AG04449 (cell line): ENCODE measurements around the gene PRDM7.

Experiments used
- CTCF ChIA-PET: fragments of 350-600 bp; formaldehyde crosslinking; extraction: SDS; loops from one replicate; lab custom pipeline; 2021; ENCODE audit warnings: antibody characterized with exemption; lab: Yijun Ruan, JAX
- POLR2A ChIA-PET: fragments of 400-600, 350-600 bp; formaldehyde crosslinking; extraction: SDS; loops from one replicate; lab custom pipeline; 2020; ENCODE audit warnings: antibody characterized with exemption, inconsistent platforms; lab: Yijun Ruan, JAX
- DNase-seq: peaks from one replicate; pipeline ENCODE4 v3.0.0-alpha.2; 2010; ENCODE audit warnings: low read depth, low spot score
- H3K4me3 ChIP-seq: 2 replicates; pipeline ENCODE4 v1.5.1; 2011; ENCODE audit warnings: low read depth, mild to moderate bottlenecking, control low read depth, low read length
- CTCF ChIP-seq: IDR thresholded peaks from one replicate; pipeline ENCODE4 v1.5.1; 2011; ENCODE audit warnings: mild to moderate bottlenecking, moderate library complexity, low read length, control low read depth, inconsistent platforms; ENCODE audit not compliant: insufficient read depth; ENCODE audit errors: missing control alignments

Gene PRDM7

DNA sequence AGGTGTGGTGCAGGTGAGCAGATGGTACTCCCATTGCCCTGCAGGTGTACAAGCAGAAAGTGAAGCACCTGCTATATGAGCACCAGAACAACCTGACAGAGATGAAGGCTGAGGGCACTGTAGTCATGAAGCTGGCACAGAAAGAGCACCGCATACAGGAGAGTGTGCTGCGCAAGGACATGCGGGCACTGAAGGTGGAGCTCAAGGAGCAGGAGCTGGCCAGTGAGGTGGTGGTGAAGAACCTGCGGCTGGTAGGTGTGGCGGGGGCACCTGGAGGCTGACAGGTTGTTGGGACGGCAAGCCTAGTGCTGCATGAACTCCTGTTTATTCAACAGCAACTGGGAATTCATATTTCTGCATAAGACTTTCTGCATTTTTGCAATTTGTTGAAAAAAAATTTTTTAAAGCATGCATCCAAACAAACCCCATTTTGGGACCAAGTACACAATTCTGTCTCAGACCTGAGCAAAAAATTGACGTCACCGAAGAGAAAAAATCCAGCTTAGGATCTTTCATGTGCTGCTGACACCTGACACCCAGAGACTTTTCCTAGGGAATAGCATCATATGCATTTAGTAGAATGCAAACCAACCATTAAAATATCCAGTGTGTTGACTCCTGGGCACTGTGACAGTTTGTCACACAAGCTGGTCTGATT is 44.3 kb downstream of the PRDM7 start:
- no peak for DNase-seq
- ChIA-PET POLR2A (no interaction called here), CTCF (interaction anchor here (1.2 kb wide), 1 partner anchor 25 kb away, joined by 3 read pairs; no protein-coding TSS in a partner anchor)
- H3K4me3 ChIP-seq = no peak overlapping the region
- TF ChIP-seq CTCF = no peak

DNA sequence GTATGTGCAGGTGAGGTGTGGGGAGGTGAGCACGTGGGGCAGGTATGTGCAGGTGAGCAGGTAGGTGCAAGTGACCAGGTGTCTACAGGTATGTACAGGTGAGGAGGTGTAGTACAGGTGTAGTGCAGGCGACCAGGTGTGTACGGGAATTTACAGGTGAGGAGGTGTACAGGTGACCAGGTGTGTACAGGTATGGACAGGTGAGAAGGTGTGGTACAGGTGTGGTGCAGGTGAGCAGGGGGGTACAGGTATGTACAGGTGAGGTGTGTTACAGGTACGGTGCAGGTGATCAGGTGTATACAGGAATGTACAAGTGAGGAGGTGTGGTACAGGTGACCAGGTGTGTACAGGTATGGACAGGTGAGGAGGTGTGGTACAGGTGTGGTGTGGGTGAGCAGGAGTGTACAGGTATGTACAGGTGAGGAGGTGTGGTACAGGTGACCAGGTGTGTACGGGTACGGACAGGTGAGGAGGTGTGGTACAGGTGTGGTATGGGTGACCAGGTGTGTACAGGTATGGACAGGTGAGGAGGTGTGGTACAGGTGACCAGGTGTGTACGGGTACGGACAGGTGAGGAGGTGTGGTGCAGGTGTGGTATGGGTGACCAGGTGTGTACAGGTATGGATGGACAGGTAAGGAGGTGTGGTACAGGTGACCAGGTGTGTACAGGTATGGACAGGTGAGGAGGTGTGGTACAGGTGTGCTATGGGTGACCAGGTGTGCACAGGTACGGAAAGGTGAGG is 45.0 kb downstream of the PRDM7 start:
- no peak for DNase-seq
- no peak for TF ChIP-seq CTCF
- CTCF ChIA-PET = interaction anchor here (2.0 kb wide), 1 partner anchor 11 kb away, joined by 11 read pairs; no protein-coding TSS in a partner anchor
- H3K4me3 ChIP-seq = no peak overlapping the region
- POLR2A ChIA-PET = no interaction called here

DNA sequence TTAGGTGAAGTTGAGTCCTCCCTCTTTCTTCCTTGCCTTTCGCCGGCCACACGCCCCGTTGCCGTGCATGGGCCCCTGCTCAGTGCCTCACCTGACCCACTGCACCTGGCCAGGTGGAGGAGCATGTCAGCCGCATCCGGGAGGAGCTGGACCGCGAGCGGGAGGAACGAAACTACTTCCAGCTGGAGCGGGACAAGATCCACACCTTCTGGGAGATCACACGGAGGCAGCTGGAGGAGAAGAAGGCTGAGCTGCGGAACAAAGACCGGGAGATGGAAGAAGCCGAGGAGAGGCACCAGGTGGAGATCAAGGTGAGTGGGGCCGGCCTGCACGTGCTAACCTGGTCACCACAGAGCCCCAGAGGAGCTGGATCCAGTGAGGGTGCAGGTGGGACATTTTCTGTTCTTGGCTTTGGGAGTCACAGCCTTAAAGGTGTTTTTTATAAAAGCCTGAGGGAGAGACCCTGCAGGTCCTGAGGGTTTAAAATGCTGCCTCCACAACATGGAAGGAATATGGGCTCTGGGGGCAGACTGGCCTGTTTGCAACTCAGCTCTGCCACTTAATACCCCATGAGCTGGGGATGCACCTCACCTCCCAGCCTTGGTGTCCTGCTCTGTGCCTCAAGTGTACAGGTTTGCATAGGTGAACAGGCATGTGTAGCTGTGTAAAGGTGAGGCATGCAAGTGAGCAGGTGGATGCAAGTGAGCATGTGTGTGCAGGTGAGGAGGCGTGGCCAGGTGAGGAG is 45.8 kb downstream of the PRDM7 start:
- ChIA-PET POLR2A (no interaction called here), CTCF (interaction anchor here (2.0 kb wide), 1 partner anchor 10 kb away, joined by 11 read pairs; no protein-coding TSS in a partner anchor)
- no peak for TF ChIP-seq CTCF
- DNase-seq = no peak
- no peak overlapping the region for H3K4me3 ChIP-seq

- ChIA-PET POLR2A (no interaction called here), CTCF (interaction anchor here (1.3 kb wide), 1 partner anchor 8 kb away, joined by 7 read pairs; no protein-coding TSS in a partner anchor)
- no peak for DNase-seq
- TF ChIP-seq CTCF = no peak
- no peak overlapping the region for H3K4me3 ChIP-seq
These were observed 48.1 kb downstream of the PRDM7 start for GRCh38 chr16:90028985-90029384.

- ChIA-PET CTCF (no interaction called here), POLR2A (no interaction called here)
- no peak for DNase-seq
- no peak for TF ChIP-seq CTCF
- H3K4me3 ChIP-seq = no peak overlapping the region
These were observed 49.5 kb downstream of the PRDM7 start for GRCh38 chr16:90027611-90028010.

DNA sequence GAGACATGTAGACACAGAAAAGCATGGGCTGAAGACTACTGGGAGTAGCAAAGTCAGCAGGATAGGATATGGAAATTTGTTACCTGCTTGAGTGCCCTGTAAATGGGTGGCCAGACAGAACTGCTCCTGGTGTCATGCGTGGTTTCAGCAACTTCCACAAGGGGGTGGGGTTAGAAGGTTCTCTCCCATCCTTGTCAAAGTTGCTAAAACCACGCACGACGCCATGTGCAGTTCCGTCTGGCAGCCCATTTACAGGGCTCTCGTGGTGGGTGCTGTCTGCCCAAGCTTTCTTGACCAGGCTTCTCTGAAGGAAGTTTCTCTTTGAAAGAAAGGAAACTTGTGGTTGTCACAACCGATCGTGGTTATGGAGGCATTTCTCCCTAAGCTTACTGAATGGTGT is 51.0 kb downstream of the PRDM7 start:
- no peak overlapping the region for H3K4me3 ChIP-seq
- POLR2A ChIA-PET = no interaction called here
- DNase-seq = no peak
- CTCF ChIA-PET = no interaction called here
- no peak for TF ChIP-seq CTCF
